Fibroblast of lung (primary cell): ENCODE results near the gene KLF18. TPM values are rescaled to one million over a fixed set of nuclear protein-coding genes. Genes with fewer than 3 reads are reported as not detected.

Experiments
- DNase-seq, 2 donors: peaks; one replicate each; pipeline versions ENCODE4 v3.0.0 to v3.0.0-alpha.2; 2010; ENCODE audit warnings: low read depth in 2 of 2
- H2AFZ ChIP-seq: 2 replicates; pipeline ENCODE4 v1.5.1; 2012; ENCODE audit warnings: low read length, control low read depth, inconsistent platforms
- H3K27ac ChIP-seq: 2 replicates; pipeline ENCODE4 v1.5.1; 2011; ENCODE audit warnings: low read length, control low read depth; ENCODE audit not compliant: insufficient read depth
- H3K27me3 ChIP-seq: 2 replicates; pipeline ENCODE4 v1.5.1; 2011; ENCODE audit warnings: mild to moderate bottlenecking, low read length; ENCODE audit not compliant: control insufficient read depth, insufficient read depth
- H3K36me3 ChIP-seq: 2 replicates; pipeline ENCODE4 v1.5.1; 2011; ENCODE audit warnings: low read length; ENCODE audit not compliant: control insufficient read depth, insufficient read depth
- H3K4me1 ChIP-seq: 2 replicates; pipeline ENCODE4 v1.5.1; 2011; ENCODE audit warnings: low read length; ENCODE audit not compliant: control insufficient read depth, insufficient read depth; ENCODE audit errors: extremely low read depth
- H3K4me2 ChIP-seq: 2 replicates; pipeline ENCODE4 v1.5.1; 2011; ENCODE audit warnings: low read length, control low read depth; ENCODE audit not compliant: insufficient read depth; ENCODE audit errors: extremely low read depth
- H3K4me3 ChIP-seq, 4 experiments: fragments of 200-600 bp in 1 of 4; sonication (generic) in 1 of 4; replicated peaks in 1 of 4; 2 replicates each; pipeline ENCODE4 v1.5.1; 2011 to 2016; ENCODE audit warnings: low read length in 4 of 4, low read depth in 3 of 4, mild to moderate bottlenecking in 3 of 4, control low read depth in 2 of 4, inconsistent platforms in 1 of 4, mixed read lengths in 1 of 4; ENCODE audit not compliant: insufficient read depth in 1 of 4; ENCODE audit errors: control extremely low read depth in 1 of 4
- H3K79me2 ChIP-seq: 2 replicates; pipeline ENCODE4 v1.5.1; 2012; ENCODE audit warnings: mild to moderate bottlenecking, low read length, inconsistent platforms; ENCODE audit not compliant: control insufficient read depth, insufficient read depth
- H3K9ac ChIP-seq: 2 replicates; pipeline ENCODE4 v1.5.1; 2011; ENCODE audit warnings: mild to moderate bottlenecking, low read length, control low read depth; ENCODE audit not compliant: insufficient read depth
- H3K9me3 ChIP-seq: 2 replicates; pipeline ENCODE4 v1.5.1; 2012; ENCODE audit warnings: low read depth, low read length; ENCODE audit not compliant: control insufficient read depth, insufficient read depth
- H4K20me1 ChIP-seq: 2 replicates; pipeline ENCODE4 v1.5.1; 2011; ENCODE audit warnings: low read length; ENCODE audit not compliant: control insufficient read depth, insufficient read depth; ENCODE audit errors: extremely low read depth
- CTCF ChIP-seq, 2 donors: IDR thresholded peaks in 1 of 2; conservative IDR thresholded peaks in 1 of 2; 1 replicate in 1 of 2; 2 replicates in 1 of 2; pipeline ENCODE4 v1.5.1; 2011 to 2012; ENCODE audit warnings: low read length in 2 of 2, control low read depth in 1 of 2, inconsistent platforms in 1 of 2, low read depth in 1 of 2, mild to moderate bottlenecking in 1 of 2
- EZH2 ChIP-seq: IDR thresholded peaks from 2 replicates; pipeline ENCODE4 v1.5.1; 2012; ENCODE audit warnings: low read length, control low read depth, mild to moderate bottlenecking; ENCODE audit errors: missing control alignments
- polyA plus RNA-seq, 2 donors: library from polyadenylated mRNA; depleted of rRNA in 1 of 2; stranded (reverse) in 1 of 2; unstranded in 1 of 2; fragments of >200 nt; gene quantifications; 2 replicates each; pipeline ENCODE4 v1.2.1, GENCODE V29; 2011 to 2012; ENCODE audit warnings: missing spikeins in 1 of 2
- total RNA-seq: library from RNA; depleted of rRNA; stranded (reverse); fragments of >200 nt; gene quantifications from 2 replicates; pipeline ENCODE4 v1.2.1, GENCODE V29; 2014

The KLF18 gene
- total and polyA plus RNA-seq, 2 donors (not counting 1 experiment from before 2014, with no cell fraction given) = not detected

- DNase-seq = no peak
- H4K20me1 ChIP-seq = no peaks in the 10 kb centered on the region
- H2AFZ ChIP-seq = no peak overlapping the region
- no peak overlapping the region for H3K27ac ChIP-seq
- no peaks in the 10 kb centered on the region for H3K36me3 ChIP-seq
- TF ChIP-seq CTCF (conservative IDR thresholded peaks at IDR 0.05 in 1 of 2, IDR thresholded peaks at IDR 0.05 in 1 of 2; ENCODE audit: low read depth in 1 of 2, low read length in 2 of 2) (no peak), EZH2 (no peak)
- no peaks in the 10 kb centered on the region for H3K79me2 ChIP-seq
- no peak overlapping the region for H3K4me2 ChIP-seq
- no peaks in the 10 kb centered on the region for H3K27me3 ChIP-seq
- no peak overlapping the region for H3K4me3 ChIP-seq
- no peak overlapping the region for H3K9ac ChIP-seq
- no peaks in the 10 kb centered on the region for H3K9me3 ChIP-seq
- H3K4me1 ChIP-seq = no peaks in the 10 kb centered on the region
Observed at GRCh38 chr1:44111861-44112260, 29.6 kb downstream of the KLF18 start.

GRCh38 chr1:44110916-44111315 is 30.5 kb downstream of the KLF18 start:
- Histone ChIP-seq H3K4me3 (no peak overlapping the region), H3K27me3 (no peaks in the 10 kb centered on the region), H3K9ac (no peak overlapping the region), H3K4me1 (no peaks in the 10 kb centered on the region), H2AFZ (no peak overlapping the region), H4K20me1 (no peaks in the 10 kb centered on the region), H3K27ac (no peak overlapping the region), H3K79me2 (no peaks in the 10 kb centered on the region), H3K36me3 (no peaks in the 10 kb centered on the region), H3K4me2 (no peak overlapping the region), H3K9me3 (no peaks in the 10 kb centered on the region)
- TF ChIP-seq EZH2 (no peak), CTCF (conservative IDR thresholded peaks at IDR 0.05 in 1 of 2, IDR thresholded peaks at IDR 0.05 in 1 of 2; ENCODE audit: low read depth in 1 of 2, low read length in 2 of 2) (no peak)
- DNase-seq = no peak

GRCh38 chr1:44108971-44109370 is 32.5 kb downstream of the KLF18 start:
- no peak for TF ChIP-seq CTCF (conservative IDR thresholded peaks at IDR 0.05 in 1 of 2, IDR thresholded peaks at IDR 0.05 in 1 of 2; ENCODE audit: low read depth in 1 of 2, low read length in 2 of 2)
- TF ChIP-seq EZH2 = no peak
- H3K4me2 ChIP-seq = no peak overlapping the region
- no peaks in the 10 kb centered on the region for H3K79me2 ChIP-seq
- H4K20me1 ChIP-seq = no peaks in the 10 kb centered on the region
- H3K9me3 ChIP-seq = no peaks in the 10 kb centered on the region
- H3K36me3 ChIP-seq = no peaks in the 10 kb centered on the region
- no peak overlapping the region for H3K9ac ChIP-seq
- no peak overlapping the region for H3K27ac ChIP-seq
- no peak for DNase-seq
- H3K27me3 ChIP-seq = no peaks in the 10 kb centered on the region
- no peak overlapping the region for H2AFZ ChIP-seq
- H3K4me3 ChIP-seq = no peak overlapping the region
- H3K4me1 ChIP-seq = no peaks in the 10 kb centered on the region
